ENCODE results near the gene TRIM39. TPM values are rescaled to one million over a fixed set of nuclear protein-coding genes. Genes with fewer than 3 reads are reported as not detected.

The TRIM39 gene
- 6.3 to 8.6 TPM (median 6.9 TPM) in 5 replicates for total RNA-seq (2022; extraction: Qiagen RNA extraction)

DNA sequence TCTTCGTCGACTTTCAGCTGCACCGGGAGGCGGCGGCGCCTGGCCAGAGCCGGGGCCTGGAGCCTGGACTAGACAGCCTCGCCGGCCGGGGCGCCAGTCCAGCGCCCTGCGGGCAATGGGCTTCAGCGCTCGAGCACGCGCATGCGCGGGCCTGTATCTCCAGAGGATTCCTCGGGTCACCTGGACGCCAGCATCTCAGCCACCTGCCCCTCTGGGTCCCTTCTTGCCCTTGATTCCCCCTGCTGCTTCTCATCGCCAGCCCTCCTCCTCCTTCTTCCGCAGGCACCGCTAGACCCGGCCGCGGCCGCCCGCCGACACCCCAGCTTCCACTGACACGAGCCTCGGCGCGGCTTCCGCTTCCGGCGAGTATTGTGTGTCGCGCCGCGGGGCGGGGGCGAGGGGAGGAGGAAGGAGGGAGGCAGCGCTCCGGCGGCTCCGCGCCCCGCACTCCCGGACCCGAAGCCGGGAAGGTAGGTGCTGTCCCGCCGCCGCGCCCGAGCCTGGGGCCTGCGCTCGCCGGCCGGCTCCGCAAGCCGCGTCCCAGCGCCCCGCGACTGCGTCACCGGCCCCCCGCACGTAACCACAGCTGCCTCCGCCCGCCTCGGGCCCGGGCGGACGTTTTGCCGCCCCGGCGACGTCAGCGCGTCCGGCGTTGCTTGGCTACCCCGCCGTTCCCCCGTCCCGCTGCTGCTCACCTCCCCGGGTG, at the start of gene TRIM39:
Gene TRIM39 (plus strand): TSS at position 402 of the 706 bp plus-strand sequence. CDS start 2,391 bp downstream, outside the sequence.

DNA sequence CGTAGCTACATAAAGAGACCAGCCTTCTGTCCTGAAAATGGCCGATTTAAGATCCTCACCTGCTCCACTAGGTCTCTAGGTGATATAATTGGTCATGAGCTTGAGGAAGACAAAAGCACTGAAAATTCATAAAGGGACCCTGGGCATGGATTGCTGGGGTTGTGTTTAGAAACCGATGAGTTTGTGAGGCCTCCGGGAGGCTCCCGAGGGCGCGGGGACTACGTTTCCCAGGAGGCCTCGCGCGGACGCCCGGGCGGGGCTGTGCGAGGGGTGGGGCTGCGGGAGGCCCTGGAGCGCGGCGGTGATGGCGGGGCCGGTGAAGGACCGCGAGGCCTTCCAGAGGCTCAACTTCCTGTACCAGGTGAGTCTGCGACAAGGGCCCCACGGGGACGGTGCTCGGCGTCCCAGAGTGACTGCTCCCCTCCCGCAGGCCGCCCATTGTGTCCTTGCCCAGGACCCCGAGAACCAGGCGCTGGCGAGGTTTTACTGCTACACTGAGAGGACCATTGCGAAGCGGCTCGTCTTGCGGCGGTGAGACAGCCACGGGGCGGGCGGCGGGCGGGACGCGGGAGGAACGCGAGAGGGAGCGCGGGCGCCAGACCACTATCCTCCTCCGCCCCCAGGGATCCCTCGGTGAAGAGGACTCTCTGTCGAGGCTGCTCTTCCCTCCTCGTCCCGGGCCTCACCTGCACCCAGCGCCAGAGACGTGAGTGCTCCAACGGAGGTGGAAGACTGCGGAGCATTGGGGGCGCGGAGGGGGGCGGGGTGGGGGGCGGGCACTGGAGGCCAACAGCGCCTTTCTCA, 18.3 kb downstream of the TRIM39 start, which contains the start of gene RPP21:
Gene RPP21 (plus strand): TSS at position 289 of the 804 bp plus-strand sequence. CDS start 16 bp downstream, at position 305.

Other genes with a start within 250 kb of the TRIM39 start
- gene TRIM31, start 213.8 kb upstream of the TRIM39 start, total RNA-seq (2022; extraction: Qiagen RNA extraction), result 0.58 to 0.82 TPM (median 0.72 TPM) in 5 replicates
- gene TRIM40, start 190.8 kb upstream of the TRIM39 start, total RNA-seq (2022; extraction: Qiagen RNA extraction), result not detected in 5 replicates
- 0.01 TPM in 1 of 5 replicates, not detected in the others for gene TRIM10, start 165.7 kb upstream of the TRIM39 start, total RNA-seq (2022; extraction: Qiagen RNA extraction)
- 0.03 to 0.24 TPM in 2 of 5 replicates, not detected in the others for gene TRIM15, start 163.4 kb upstream of the TRIM39 start, total RNA-seq (2022; extraction: Qiagen RNA extraction)
- 25.6 to 28.4 TPM (median 25.9 TPM) in 5 replicates for gene TRIM26, start 113.5 kb upstream of the TRIM39 start, total RNA-seq (2022; extraction: Qiagen RNA extraction)
- 52.8 to 77.3 TPM (median 67.2 TPM) in 5 replicates for gene RPP21, start 18.2 kb downstream of the TRIM39 start, total RNA-seq (2022; extraction: Qiagen RNA extraction)
- 58.6 to 63.1 TPM (median 60.4 TPM) in 5 replicates for gene HLA-E, start 162.6 kb downstream of the TRIM39 start, total RNA-seq (2022; extraction: Qiagen RNA extraction)
- gene GNL1, start 229.6 kb downstream of the TRIM39 start, total RNA-seq (2022; extraction: Qiagen RNA extraction), result 26.8 to 32.9 TPM (median 30.8 TPM) in 5 replicates
- gene PRR3, start 230.4 kb downstream of the TRIM39 start, total RNA-seq (2022; extraction: Qiagen RNA extraction), result 15.2 to 17.3 TPM (median 16.5 TPM) in 5 replicates
- 45.1 to 57.4 TPM (median 48.6 TPM) in 5 replicates for gene ABCF1, start 244.5 kb downstream of the TRIM39 start, total RNA-seq (2022; extraction: Qiagen RNA extraction)